ENCODE data around the gene FNIP1.

The FNIP1 gene

GRCh38 chr5:131821221-131821620, 24.4 kb upstream of the FNIP1 start:
- TF ChIP-seq CTCF (IDR thresholded peaks at IDR 0.05; ENCODE audit: control insufficient read depth, insufficient read depth, low read depth, low read length, missing control alignments), result no peak
- no peak for DNase-seq (ENCODE audit: low read depth)
- H3K4me3 ChIP-seq (ENCODE audit: control insufficient read depth, low read depth, low read length), result no peak overlapping the region

- DNase-seq (ENCODE audit: low read depth), result no peak
- no peak overlapping the region for H3K4me3 ChIP-seq (ENCODE audit: control insufficient read depth, low read depth, low read length)
- no peak for TF ChIP-seq CTCF (IDR thresholded peaks at IDR 0.05; ENCODE audit: control insufficient read depth, insufficient read depth, low read depth, low read length, missing control alignments)
Observed at GRCh38 chr5:131818001-131818724, 21.3 kb upstream of the FNIP1 start.

GRCh38 chr5:131814990-131815389, 18.2 kb upstream of the FNIP1 start:
- TF ChIP-seq CTCF (IDR thresholded peaks at IDR 0.05; ENCODE audit: control insufficient read depth, insufficient read depth, low read depth, low read length, missing control alignments), result no peak
- DNase-seq (ENCODE audit: low read depth), result no peak
- H3K4me3 ChIP-seq (ENCODE audit: control insufficient read depth, low read depth, low read length), result no peak overlapping the region

- no peak for TF ChIP-seq CTCF (IDR thresholded peaks at IDR 0.05; ENCODE audit: control insufficient read depth, insufficient read depth, low read depth, low read length, missing control alignments)
Observed at GRCh38 chr5:131812371-131813160, 15.7 kb upstream of the FNIP1 start.

GRCh38 chr5:131810510-131811249, 13.9 kb upstream of the FNIP1 start:
- no peak overlapping the region for H3K4me3 ChIP-seq (ENCODE audit: control insufficient read depth, low read depth, low read length)
- no peak for DNase-seq (ENCODE audit: low read depth)
- peak; percentile 20 for TF ChIP-seq CTCF (IDR thresholded peaks at IDR 0.05; ENCODE audit: control insufficient read depth, insufficient read depth, low read depth, low read length, missing control alignments)

More at GRCh38 chr5:131812371-131813160, 15.7 kb upstream of the FNIP1 start:
- no peak for DNase-seq (ENCODE audit: low read depth)
- H3K4me3 ChIP-seq (ENCODE audit: control insufficient read depth, low read depth, low read length), result no peak overlapping the region

Measured in AG09309 (cell line).